HG03342 (cell line): Measurements from ENCODE around the gene DOCK10.

Experiments
- ATAC-seq: cut with Tn5 transposase; IDR thresholded peaks from one replicate; pipeline ENCODE4 v1.9.1; 2021; ENCODE audit warnings: mild to moderate bottlenecking, moderate library complexity; ENCODE audit not compliant: unreplicated experiment

The DOCK10 gene

GRCh38 chr2:225042800-225043167 lies 516 bp upstream of the DOCK10 start:
- ATAC-seq: no peak

DNA sequence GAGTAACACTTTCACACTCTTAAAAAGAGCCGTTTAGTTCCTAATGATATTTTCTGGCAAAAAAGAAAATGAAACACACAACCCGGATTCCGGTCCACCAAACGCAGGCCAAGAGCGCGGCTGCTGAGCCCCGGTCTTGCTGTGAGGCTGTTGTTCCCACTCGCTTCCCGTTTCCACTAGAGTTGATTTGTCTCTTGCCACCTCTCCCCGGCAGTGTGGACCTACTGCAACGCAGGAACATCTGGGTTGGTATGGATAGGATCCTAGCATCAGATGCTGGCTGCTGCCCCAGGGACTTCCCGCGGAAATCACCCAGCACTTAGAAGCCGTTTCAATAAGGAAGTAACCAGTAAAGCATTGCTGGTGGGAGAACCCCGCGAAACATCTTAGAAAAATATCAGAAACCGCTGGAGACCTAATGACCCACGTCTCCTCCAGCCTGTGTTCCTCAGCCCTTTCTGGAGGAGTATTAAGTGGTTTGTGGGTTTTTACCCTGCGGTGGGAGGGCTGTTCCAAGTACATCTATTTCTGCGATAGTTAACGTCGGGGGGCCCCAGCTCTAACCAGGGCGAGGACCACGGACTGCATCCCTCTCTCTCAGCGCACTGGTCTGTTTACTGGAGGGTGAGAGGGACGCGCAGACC lies 939 bp downstream of the DOCK10 start:
- peak; percentile 64 for ATAC-seq

- ATAC-seq: peak; percentile 22
These were observed 1.4 kb downstream of the DOCK10 start for GRCh38 chr2:225040856-225041206.

DNA sequence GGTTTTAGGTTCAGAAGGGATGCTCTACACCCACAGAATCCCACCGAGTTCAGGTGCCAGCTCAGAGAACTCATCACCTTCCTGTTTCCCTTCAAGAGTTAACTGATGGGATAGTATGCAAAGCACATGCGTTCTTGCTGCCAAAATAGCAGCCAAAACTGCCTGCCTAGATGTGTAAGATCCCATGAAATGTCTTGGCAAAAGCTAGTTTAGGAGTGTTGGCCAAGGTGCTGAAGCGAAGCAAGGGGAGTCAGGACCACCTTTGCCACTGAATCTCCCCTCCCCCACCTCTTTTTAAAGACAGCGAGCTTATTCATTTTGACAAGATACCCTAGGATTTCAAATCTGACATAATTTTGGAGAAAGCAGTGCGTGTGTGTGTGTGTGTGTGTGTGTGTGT lies 2.1 kb downstream of the DOCK10 start:
- no peak for ATAC-seq

DNA sequence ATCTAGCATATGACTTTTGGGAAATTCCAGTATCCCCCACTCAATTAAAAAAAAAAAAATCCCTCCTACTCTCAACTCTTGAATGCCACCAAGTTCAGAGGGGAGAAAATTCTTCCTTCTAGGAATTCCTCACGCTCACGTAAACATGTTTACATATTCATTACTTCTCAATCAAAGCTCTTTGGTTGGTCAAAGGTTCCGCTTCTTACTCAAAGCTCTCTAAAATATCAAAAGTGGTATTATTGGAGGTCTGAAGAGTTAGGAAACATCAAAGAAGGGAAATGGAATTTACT lies 4.1 kb downstream of the DOCK10 start:
- ATAC-seq: no peak

- no peak for ATAC-seq
These were observed 4.6 kb downstream of the DOCK10 start for GRCh38 chr2:225037415-225038230.

- ATAC-seq: no peak
These were observed 5.8 kb downstream of the DOCK10 start for GRCh38 chr2:225036431-225036830.

- ATAC-seq: no peak
These were observed 8.6 kb downstream of the DOCK10 start for GRCh38 chr2:225033440-225034318.

- no peak for ATAC-seq
These were observed 10.0 kb downstream of the DOCK10 start for GRCh38 chr2:225032246-225032645.

GRCh38 chr2:225031599-225031998 lies 10.7 kb downstream of the DOCK10 start:
- ATAC-seq: no peak

- ATAC-seq: no peak
These were observed 11.4 kb downstream of the DOCK10 start for GRCh38 chr2:225030893-225031292.

DNA sequence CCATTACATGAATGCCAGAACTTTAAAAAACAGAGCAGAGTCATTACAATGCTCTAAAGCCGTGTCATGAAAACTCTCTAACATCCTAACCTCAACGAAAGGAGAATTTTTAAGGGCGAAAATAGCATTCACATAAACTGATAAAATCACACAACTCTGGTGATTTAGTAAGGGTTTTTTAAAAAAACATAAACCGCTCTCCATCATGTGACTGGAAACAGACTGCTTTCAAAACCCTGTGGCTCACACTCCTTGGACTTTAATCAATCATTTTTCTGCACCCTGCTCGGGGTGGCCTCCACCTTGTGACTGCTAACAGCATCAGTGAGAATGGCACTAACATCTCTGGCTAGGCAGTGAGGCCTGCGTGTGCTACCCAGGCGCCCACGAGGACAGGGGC lies 12.1 kb downstream of the DOCK10 start:
- no peak for ATAC-seq

DNA sequence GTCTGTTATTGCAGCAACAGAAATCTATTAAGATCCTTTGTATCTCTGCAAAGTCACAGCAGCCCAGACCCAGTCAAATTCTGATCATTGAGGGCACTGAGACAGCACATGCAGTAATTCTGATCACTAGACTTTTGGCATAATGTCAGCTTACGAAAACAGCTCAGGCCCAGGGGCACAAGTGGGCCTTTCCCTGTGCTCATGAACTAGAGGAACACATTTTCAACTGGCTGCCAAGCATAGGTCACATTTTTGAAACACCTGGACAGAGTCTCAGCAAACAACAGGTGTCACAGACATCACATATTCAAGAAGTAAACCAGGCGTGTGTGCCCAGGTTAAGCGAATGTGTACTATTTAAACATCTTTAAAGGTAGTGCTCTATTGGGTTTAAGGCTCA lies 13.7 kb downstream of the DOCK10 start:
- no peak for ATAC-seq

DNA sequence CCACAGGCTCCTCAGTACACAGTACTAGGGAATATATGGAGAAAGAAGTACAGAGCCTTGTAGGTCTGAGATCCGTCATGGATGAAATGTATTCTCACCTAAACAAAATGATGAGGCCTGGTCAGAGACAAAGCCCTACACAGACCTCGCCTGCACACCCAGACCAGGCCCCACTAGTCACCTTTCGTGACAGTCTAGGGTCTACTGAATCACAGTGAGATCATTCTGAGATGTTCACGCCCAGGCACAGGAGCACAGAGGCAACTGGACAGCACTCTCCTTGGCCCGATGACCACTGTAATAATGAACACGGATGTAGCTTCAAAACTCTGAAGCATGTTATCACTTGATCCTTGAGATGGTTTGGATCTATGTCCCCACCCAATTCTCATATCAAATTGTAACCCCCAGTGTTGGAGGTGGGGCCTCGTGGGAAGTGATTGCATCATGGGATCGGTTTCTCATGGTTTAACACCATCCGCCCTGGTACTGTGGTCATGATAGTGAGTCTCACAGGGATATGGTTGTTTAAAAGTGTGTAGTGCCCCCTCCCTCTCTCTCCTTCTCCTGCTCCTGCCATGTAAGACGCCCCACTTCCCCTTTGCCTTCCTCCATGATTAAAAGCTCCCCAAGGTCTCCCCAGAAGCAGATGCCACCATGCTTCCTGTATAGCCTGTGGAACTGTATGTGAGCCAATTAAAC lies 15.1 kb downstream of the DOCK10 start:
- ATAC-seq: no peak

DNA sequence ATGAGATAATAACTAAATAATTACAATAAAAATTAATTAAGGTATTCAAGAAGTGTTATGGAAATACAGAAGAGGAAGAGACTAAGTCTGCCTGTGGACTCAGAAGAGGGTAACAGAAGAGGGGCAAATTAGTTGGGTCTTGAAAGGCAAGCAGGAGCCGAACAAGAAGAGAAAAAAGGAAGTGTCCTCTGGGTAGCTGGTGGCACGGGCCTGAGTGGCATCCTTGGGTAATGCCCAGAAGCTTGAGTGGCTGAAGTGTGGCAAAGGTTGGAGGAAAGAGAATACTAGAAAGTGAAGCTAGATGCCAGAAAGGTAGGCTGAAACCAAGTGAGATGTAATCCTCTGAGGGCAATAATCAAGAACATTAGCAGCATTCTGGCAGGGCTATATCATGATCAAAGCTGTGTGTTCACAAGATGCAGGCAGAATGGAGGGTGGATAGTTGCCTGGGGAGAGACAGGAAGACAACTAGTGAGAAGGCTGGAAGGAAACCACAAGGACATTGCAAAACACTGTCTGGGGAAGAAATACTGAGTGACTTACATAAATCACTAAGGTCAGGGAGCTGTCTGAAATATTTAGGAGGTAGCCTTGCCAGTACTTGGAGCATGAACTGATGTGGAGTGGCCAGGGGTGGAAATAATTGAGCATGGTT lies 16.2 kb downstream of the DOCK10 start:
- ATAC-seq: no peak

DNA sequence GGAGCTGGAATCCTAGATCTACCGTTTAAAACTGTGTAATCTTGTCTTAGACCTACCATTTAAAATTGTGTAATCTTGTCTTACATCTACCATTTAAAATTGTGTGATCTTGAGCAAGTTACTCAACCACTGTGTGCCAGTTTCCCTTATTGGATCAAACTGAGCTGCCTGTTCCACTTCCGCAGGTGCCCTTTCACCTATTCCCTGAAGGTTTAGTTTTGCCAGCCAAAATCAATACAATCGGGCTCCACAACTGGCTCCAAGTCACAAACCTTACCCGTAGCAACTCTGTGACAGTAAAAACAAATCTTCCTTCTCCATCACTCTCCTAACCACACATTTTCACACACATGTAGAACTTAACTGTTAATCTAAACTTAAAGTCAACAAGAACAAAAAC lies 20.1 kb downstream of the DOCK10 start:
- ATAC-seq: no peak

GRCh38 chr2:225020168-225020849 lies 22.0 kb downstream of the DOCK10 start:
- no peak for ATAC-seq

DNA sequence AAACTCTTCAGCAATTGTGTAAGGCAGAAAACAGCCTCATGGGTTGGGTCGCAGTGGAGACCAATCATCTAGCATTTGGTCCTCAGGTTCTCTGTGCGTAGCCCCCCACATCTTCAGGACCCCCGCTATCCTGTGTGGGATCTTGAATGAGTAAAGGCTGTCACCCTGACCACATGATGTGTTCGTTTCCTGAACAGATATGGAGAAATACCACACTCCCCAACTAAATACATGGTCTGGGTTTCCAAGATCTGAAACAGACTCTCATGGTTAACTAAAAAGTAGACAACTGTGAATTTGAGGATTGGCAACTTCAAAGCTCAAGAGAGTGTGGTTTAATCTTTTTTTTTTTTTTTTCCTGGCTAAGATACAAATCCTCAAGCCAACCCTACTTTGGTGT lies 23.2 kb downstream of the DOCK10 start:
- no peak for ATAC-seq

GRCh38 chr2:225017713-225018112 lies 24.6 kb downstream of the DOCK10 start:
- no peak for ATAC-seq

- ATAC-seq: no peak
These were observed 25.1 kb downstream of the DOCK10 start for GRCh38 chr2:225017098-225017685.
